Measurements from ENCODE around the gene LAMA3. TPM values are rescaled to one million over a fixed set of nuclear protein-coding genes. Genes with fewer than 3 reads are reported as not detected.
A peak's percentile ranks its signal among the peaks of the same experiment; 100 is the strongest.

LAMA3 gene
- total and polyA plus RNA-seq, 10 of the 15 experiments (the other 5 are each of a cell fraction or from before 2014, with no cell fraction given), result 0.37 to 6.5 (median 5.4) TPM

DNA sequence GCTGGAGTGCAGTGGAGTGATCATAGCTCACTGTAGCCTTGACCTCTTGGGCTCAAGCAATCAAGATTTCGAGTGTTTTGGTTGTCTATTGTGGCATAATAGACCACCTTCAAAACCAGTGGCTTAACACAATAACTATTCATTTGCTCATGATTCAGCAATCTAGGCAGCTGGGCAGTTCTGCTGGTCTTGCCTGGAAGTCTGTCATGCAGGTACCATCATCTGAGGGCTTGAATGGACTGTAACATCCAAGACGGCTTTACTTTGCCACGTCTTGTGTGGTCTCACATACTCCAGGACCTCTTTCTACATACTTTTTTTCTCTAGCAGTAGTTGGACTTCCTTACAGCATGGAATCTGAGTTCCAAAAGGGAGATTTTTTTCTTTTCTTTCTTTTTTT is 13.4 kb upstream of the LAMA3 start (continued):
- TF ChIP-seq, protein P1, sequence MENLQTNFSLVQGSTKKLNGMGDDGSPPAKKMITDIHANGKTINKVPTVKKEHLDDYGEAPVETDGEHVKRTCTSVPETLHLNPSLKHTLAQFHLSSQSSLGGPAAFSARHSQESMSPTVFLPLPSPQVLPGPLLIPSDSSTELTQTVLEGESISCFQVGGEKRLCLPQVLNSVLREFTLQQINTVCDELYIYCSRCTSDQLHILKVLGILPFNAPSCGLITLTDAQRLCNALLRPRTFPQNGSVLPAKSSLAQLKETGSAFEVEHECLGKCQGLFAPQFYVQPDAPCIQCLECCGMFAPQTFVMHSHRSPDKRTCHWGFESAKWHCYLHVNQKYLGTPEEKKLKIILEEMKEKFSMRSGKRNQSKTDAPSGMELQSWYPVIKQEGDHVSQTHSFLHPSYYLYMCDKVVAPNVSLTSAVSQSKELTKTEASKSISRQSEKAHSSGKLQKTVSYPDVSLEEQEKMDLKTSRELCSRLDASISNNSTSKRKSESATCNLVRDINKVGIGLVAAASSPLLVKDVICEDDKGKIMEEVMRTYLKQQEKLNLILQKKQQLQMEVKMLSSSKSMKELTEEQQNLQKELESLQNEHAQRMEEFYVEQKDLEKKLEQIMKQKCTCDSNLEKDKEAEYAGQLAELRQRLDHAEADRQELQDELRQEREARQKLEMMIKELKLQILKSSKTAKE (IDR thresholded peaks at IDR 0.05; ENCODE audit: low read depth, poor library complexity, severe bottlenecking), result no peak
- no peak for TF ChIP-seq CHD2 (IDR thresholded peaks at IDR 0.05; ENCODE audit: borderline replicate concordance, low read depth, low read length)
- TF ChIP-seq, protein P2, sequence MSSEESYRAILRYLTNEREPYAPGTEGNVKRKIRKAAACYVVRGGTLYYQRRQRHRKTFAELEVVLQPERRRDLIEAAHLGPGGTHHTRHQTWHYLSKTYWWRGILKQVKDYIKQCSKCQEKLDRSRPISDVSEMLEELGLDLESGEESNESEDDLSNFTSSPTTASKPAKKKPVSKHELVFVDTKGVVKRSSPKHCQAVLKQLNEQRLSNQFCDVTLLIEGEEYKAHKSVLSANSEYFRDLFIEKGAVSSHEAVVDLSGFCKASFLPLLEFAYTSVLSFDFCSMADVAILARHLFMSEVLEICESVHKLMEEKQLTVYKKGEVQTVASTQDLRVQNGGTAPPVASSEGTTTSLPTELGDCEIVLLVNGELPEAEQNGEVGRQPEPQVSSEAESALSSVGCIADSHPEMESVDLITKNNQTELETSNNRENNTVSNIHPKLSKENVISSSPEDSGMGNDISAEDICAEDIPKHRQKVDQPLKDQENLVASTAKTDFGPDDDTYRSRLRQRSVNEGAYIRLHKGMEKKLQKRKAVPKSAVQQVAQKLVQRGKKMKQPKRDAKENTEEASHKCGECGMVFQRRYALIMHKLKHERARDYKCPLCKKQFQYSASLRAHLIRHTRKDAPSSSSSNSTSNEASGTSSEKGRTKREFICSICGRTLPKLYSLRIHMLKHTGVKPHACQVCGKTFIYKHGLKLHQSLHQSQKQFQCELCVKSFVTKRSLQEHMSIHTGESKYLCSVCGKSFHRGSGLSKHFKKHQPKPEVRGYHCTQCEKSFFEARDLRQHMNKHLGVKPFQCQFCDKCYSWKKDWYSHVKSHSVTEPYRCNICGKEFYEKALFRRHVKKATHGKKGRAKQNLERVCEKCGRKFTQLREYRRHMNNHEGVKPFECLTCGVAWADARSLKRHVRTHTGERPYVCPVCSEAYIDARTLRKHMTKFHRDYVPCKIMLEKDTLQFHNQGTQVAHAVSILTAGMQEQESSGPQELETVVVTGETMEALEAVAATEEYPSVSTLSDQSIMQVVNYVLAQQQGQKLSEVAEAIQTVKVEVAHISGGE (CRISPR knock-in tag; IDR thresholded peaks at IDR 0.05), result no peak

DNA sequence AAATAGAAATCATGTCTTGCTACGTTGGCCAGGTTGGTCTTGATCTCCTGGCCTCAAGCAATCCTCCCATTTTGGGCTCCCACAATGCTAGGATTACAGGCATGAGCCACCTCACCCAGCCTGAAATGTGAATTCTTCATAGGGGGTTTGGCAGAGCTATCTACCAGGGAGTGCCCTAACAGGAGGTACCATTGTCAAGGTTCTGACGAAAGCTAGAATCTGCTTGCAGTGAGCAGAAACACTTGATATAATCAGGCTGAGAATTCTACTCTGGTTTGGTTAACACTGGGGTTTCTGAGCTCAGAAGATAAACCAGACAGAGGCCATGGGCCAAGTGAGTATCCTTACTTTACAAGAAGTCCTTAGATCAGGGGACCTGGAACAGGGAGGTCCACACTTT is 7.2 kb upstream of the LAMA3 start:
- Histone ChIP-seq H3K4me1 (ENCODE audit: control insufficient read depth, insufficient read depth, low read length) (no peaks in the 10 kb centered on the region), H3K79me2 (ENCODE audit: control insufficient read depth, insufficient read depth, low read length) (no peaks in the 10 kb centered on the region), H3K4me2 (ENCODE audit: control insufficient read depth, insufficient read depth) (no peak overlapping the region), H3K27ac (ENCODE audit: control insufficient read depth, insufficient read depth) (no peak overlapping the region), H3K27me3 (replicated peaks in 1 of 2; ENCODE audit: control insufficient read depth in 2 of 2, insufficient read depth in 2 of 2, low read length in 1 of 2) (peaks cover 0 to 2% of the 10 kb centered on the region in 2 experiments; a peak in 1 of 4 replicates), H3K9ac (ENCODE audit: control insufficient read depth, insufficient read depth, low read length) (no peak overlapping the region), H4K20me1 (ENCODE audit: control insufficient read depth, insufficient read depth) (no peaks in the 10 kb centered on the region), H3K9me3 (replicated peaks; ENCODE audit: control insufficient read depth, insufficient read depth, low read length) (no peaks in the 10 kb centered on the region), H3K36me3 (ENCODE audit: control insufficient read depth in 2 of 2, insufficient read depth in 2 of 2, low read length in 1 of 2) (no peaks in the 10 kb centered on the region), H3K4me3 (no peak overlapping the region), H2AFZ (ENCODE audit: control insufficient read depth, low read depth, low read length) (no peak overlapping the region)
- peak; percentile 75 for ATAC-seq
- ChIA-PET POLR2A (no interaction called here), RAD21 (ENCODE audit: unreplicated experiment) (interaction anchor here (0.7 to 1.3 kb wide), 3 partner anchors 11 to 23 kb away, joined by 3 to 5 read pairs (median 3); no protein-coding TSS in a partner anchor), SMC1A (ENCODE audit: uncharacterized antibody, unreplicated experiment) (interaction anchor here (0.6 to 1.3 kb wide), 4 partner anchors 14 to 190 kb away, joined by 3 to 4 read pairs (median 4); no protein-coding TSS in a partner anchor), CTCF (interaction anchor here (1.2 to 1.6 kb wide), 2 partner anchors 11 to 12 kb away, joined by 3 to 4 read pairs; no protein-coding TSS in a partner anchor)
- BruUV-seq (replicated peaks), result no TSS peak
- no peak for DNase-seq (ENCODE audit: low read depth, low spot score)
- intact Hi-C loops (cut with micrococcal nuclease; ENCODE audit: unreplicated experiment) (loop anchor here (2.0 kb wide), 1 partner anchor 53 kb away; no protein-coding TSS in a partner anchor), in situ Hi-C loops (cut with MboI) (no loop called here)
- 15% methylated on average over 2 of the region's 2 CpGs for WGBS (ENCODE audit: insufficient coverage, insufficient replicate concordance, low lambda C conversion rate, missing lambda C conversion rate)
- no peak for FAIRE-seq
- no peak for TF ChIP-seq TBL1XR1 (IDR thresholded peaks at IDR 0.05; ENCODE audit: low read depth, low read length)
- TF ChIP-seq, protein P3, sequence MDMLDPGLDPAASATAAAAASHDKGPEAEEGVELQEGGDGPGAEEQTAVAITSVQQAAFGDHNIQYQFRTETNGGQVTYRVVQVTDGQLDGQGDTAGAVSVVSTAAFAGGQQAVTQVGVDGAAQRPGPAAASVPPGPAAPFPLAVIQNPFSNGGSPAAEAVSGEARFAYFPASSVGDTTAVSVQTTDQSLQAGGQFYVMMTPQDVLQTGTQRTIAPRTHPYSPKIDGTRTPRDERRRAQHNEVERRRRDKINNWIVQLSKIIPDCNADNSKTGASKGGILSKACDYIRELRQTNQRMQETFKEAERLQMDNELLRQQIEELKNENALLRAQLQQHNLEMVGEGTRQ (IDR thresholded peaks at IDR 0.05; ENCODE audit: borderline replicate concordance, low read depth, low read length), result no peak
- TF ChIP-seq, protein P2 (CRISPR knock-in tag; IDR thresholded peaks at IDR 0.05), result no peak
- TF ChIP-seq, protein P4, sequence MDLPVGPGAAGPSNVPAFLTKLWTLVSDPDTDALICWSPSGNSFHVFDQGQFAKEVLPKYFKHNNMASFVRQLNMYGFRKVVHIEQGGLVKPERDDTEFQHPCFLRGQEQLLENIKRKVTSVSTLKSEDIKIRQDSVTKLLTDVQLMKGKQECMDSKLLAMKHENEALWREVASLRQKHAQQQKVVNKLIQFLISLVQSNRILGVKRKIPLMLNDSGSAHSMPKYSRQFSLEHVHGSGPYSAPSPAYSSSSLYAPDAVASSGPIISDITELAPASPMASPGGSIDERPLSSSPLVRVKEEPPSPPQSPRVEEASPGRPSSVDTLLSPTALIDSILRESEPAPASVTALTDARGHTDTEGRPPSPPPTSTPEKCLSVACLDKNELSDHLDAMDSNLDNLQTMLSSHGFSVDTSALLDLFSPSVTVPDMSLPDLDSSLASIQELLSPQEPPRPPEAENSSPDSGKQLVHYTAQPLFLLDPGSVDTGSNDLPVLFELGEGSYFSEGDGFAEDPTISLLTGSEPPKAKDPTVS (IDR thresholded peaks at IDR 0.05; ENCODE audit: low read depth, low read length), result no peak
- no peak for TF ChIP-seq POLR2AphosphoS5 (IDR thresholded peaks at IDR 0.05; ENCODE audit: low read length)
- TF ChIP-seq CREB1 (IDR thresholded peaks at IDR 0.05; ENCODE audit: low read depth), result no peak
- TF ChIP-seq SMC3 (IDR thresholded peaks at IDR 0.05; ENCODE audit: borderline replicate concordance, low read length), result no peak

All from GM12878 (cell line).